ENCODE measurements around the gene HIRIP3.

DNA sequence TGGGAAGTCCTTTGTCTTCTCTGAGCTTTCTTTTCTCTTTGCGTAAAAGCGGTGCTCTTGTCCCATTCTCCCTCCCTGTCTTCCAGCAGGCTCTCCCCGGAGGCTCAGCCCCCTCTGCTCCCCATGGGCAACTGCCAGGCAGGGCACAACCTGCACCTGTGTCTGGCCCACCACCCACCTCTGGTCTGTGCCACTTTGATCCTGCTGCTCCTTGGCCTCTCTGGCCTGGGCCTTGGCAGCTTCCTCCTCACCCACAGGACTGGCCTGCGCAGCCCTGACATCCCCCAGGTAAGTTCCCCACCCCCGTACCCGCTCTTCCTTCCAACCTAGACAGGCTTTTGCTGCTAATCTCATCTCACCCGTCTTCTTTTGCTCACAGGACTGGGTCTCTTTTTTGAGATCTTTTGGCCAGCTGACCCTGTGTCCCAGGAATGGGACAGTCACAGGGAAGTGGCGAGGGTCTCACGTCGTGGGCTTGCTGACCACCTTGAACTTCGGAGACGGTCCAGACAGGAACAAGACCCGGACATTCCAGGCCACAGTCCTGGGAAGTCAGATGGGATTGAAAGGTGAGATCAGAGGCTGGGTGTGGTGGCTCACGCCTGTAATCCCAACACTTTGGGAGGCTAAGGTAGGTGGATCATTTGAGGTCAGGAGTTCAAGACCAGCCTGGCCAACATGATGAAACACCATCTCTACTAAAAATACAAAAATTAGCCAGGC, 32.2 kb downstream of the HIRIP3 start:
- TF ChIP-seq, protein P1, sequence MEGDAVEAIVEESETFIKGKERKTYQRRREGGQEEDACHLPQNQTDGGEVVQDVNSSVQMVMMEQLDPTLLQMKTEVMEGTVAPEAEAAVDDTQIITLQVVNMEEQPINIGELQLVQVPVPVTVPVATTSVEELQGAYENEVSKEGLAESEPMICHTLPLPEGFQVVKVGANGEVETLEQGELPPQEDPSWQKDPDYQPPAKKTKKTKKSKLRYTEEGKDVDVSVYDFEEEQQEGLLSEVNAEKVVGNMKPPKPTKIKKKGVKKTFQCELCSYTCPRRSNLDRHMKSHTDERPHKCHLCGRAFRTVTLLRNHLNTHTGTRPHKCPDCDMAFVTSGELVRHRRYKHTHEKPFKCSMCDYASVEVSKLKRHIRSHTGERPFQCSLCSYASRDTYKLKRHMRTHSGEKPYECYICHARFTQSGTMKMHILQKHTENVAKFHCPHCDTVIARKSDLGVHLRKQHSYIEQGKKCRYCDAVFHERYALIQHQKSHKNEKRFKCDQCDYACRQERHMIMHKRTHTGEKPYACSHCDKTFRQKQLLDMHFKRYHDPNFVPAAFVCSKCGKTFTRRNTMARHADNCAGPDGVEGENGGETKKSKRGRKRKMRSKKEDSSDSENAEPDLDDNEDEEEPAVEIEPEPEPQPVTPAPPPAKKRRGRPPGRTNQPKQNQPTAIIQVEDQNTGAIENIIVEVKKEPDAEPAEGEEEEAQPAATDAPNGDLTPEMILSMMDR (conservative IDR thresholded peaks at IDR 0.05; ENCODE audit: low read depth, low read length), result no peak
- no peak for TF ChIP-seq EZH2phosphoT487 (IDR thresholded peaks at IDR 0.05; ENCODE audit: borderline replicate concordance, low read length)
